HG02642 (cell line): ENCODE results near the gene HMCN2.

Experiments
- ATAC-seq: cut with Tn5 transposase; IDR thresholded peaks from one replicate; pipeline ENCODE4 v1.9.1; 2021; ENCODE audit warnings: mild to moderate bottlenecking; ENCODE audit not compliant: unreplicated experiment, poor library complexity

The HMCN2 gene

GRCh38 chr9:130402645-130403440, 137.3 kb downstream of the HMCN2 start:
- ATAC-seq = no peak

DNA sequence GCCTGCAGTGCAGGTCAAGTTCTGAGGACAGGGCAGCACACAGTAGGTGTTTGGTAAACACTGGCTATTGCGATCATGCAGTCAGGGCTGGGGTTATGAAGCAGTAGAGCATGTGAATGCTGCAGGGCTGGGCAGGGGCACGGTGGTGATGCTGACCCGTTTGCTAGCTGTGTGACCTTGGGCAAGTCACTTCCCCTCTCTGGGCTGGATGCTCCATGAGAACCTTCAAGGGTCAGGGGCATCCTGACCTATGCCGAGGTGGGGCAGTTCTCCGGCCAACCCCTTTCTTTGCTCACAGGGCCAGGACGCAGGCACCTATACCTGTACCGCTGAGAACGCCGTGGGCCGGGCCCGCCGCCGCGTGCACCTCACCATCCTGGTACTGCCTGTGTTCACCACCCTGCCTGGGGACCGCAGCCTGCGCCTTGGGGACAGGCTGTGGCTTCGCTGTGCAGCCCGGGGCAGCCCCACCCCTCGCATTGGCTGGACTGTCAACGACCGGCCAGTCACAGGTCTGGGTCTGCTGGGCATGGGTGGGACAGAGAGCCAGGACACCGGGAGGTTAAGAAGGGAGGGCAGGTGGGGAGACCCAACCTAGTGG, 140.2 kb downstream of the HMCN2 start:
- no peak for ATAC-seq

- ATAC-seq = no peak
Observed at GRCh38 chr9:130406278-130406895, 140.8 kb downstream of the HMCN2 start.

- no peak for ATAC-seq
Observed at GRCh38 chr9:130407916-130408663, 142.5 kb downstream of the HMCN2 start.

DNA sequence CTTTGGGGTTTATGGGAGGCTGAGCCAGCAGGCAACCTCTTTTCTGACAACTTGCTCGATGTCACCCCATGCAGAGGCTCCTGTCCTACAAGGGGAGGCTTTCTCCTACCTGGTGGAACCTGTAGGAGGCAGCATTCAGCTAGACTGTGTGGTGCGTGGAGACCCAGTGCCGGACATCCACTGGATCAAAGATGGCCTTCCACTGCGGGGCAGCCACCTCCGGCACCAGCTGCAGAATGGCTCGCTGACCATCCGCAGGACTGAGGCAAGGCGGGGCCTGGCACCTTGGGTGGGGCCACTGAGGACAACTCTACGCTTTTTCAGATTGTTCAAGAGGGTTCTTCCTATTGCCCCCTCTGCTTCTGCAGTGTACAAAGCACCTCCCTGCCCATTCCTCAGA, 143.1 kb downstream of the HMCN2 start:
- ATAC-seq = no peak

DNA sequence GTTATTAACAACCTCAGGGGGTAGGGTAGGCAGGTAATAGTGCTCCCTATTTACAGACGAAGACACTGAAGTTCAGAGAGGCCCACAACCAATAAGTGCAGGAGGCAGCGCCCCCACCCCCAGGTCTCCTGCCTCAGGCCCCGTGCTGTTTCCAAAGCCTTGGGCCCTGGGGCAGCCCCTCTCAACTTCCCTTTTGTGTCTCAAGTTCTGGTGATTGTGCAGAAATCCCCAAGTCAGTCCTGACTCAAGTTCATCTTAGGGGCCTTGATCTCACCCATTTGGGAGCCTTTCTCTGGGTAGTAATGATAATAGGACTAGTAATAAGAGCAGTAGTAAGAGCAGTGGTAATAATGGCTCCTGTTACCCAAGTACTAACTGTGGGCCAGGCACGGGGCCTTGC, 143.7 kb downstream of the HMCN2 start:
- ATAC-seq = no peak

- no peak for ATAC-seq
Observed at GRCh38 chr9:130410443-130410842, 144.9 kb downstream of the HMCN2 start.

- no peak for ATAC-seq
Observed at GRCh38 chr9:130411566-130411915, 146.0 kb downstream of the HMCN2 start.

- ATAC-seq = no peak
Observed at GRCh38 chr9:130414081-130414731, 148.6 kb downstream of the HMCN2 start.

DNA sequence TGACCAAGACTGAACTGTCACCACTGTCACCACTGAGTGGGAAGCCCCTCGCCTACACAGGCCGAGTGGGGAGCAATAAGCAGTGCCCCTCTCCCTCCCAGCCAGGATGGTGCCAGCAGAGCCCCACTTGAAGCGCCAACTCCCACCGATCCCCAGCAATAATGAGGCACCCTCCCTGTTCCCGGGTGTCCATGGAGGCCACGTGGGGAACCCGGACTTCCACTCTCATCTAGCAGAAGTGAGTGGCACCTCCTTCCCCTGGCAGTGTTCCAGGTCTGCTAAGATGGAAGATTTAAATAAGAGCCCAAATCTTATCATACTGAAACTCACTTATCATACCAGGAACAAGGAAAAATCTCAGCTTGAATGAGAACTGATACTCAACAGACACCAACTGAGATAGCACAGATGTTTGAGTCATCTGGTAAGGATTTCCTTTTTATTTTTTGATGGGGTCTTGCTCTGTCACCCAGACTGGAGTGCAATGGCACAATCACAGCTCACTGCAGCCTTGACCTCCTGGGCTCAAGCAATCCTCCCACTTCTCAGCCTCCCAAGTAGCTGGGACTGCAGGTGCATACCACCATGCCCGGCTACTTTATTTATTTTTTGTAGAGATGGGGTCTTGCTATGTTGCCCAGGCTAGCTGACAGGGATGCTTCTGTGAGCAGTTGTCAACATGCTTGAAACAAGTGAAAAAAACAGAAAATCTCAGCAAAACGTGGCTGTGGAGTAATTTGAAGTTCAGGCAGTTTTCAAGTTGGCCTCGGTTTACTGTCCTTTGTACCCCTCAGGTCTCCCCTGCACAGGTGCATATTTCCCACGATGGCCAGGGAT, 149.6 kb downstream of the HMCN2 start:
- no peak for ATAC-seq

- no peak for ATAC-seq
Observed at GRCh38 chr9:130417602-130418001, 152.0 kb downstream of the HMCN2 start.

GRCh38 chr9:130418776-130419175, 153.2 kb downstream of the HMCN2 start:
- ATAC-seq = no peak

- no peak for ATAC-seq
Observed at GRCh38 chr9:130419521-130420035, 154.0 kb downstream of the HMCN2 start.

- ATAC-seq = no peak
Observed at GRCh38 chr9:130421154-130421801, 155.7 kb downstream of the HMCN2 start.

GRCh38 chr9:130421802-130422276, 156.3 kb downstream of the HMCN2 start:
- no peak for ATAC-seq

- ATAC-seq = no peak
Observed at GRCh38 chr9:130422546-130422945, 157.0 kb downstream of the HMCN2 start.

GRCh38 chr9:130423272-130423671, 157.7 kb downstream of the HMCN2 start:
- no peak for ATAC-seq

DNA sequence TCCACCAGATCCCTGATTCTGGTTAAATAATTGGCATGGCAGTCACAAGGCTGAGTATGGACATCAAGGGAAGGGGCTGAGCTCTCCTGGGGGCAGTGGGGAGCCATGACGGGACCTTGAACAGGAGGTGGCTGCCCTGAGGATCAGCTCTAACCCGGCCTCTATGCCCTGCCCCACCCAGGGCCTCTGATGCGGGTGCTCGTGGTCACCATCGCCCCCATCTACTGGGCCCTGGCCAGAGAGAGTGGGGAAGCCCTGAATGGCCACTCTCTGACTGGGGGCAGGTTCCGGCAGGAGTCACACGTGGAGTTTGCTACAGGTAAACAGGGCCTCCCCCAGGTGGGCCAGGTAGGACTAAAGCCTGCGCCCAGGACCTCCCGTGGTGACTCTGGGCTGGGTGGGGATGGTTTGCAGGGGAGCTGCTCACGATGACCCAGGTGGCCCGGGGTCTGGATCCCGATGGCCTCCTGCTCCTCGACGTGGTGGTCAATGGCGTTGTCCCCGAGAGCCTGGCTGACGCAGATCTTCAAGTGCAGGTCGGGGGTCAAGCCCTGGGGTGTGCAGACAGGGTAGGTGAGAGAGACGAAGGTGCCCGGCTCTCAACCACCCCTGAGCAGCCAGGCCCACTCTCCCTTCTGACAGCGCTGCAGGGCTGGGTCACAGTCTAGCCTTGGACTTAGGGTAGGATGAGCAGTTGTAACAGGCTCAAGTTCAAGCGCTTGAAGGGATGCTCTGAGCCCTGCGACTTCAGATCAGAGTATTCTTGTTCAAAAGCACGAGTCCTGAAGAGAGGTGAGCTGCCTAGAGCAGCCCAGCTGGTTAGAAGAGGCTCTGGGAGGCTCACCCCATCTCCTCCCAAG, 159.3 kb downstream of the HMCN2 start:
- no peak for ATAC-seq
